NB4 (cell line): ENCODE results near the gene ZFP92.

ENCODE experiments used
- POLR2A ChIP-seq: IDR thresholded peaks from 2 replicates; pipeline ENCODE4 v1.6.1; 2011; ENCODE audit warnings: mild to moderate bottlenecking; ENCODE audit not compliant: insufficient read length; ENCODE audit errors: extremely low read depth
- TF ChIP-seq, protein P1 (sequence below): IDR thresholded peaks from one replicate; pipeline ENCODE4 v1.5.1; 2012; ENCODE audit warnings: low read depth, low read length
- TF ChIP-seq, protein P2 (sequence below): IDR thresholded peaks from 2 replicates; pipeline ENCODE4 v1.6.1; 2011; ENCODE audit warnings: low read depth, low read length

- TF ChIP-seq, protein P1, sequence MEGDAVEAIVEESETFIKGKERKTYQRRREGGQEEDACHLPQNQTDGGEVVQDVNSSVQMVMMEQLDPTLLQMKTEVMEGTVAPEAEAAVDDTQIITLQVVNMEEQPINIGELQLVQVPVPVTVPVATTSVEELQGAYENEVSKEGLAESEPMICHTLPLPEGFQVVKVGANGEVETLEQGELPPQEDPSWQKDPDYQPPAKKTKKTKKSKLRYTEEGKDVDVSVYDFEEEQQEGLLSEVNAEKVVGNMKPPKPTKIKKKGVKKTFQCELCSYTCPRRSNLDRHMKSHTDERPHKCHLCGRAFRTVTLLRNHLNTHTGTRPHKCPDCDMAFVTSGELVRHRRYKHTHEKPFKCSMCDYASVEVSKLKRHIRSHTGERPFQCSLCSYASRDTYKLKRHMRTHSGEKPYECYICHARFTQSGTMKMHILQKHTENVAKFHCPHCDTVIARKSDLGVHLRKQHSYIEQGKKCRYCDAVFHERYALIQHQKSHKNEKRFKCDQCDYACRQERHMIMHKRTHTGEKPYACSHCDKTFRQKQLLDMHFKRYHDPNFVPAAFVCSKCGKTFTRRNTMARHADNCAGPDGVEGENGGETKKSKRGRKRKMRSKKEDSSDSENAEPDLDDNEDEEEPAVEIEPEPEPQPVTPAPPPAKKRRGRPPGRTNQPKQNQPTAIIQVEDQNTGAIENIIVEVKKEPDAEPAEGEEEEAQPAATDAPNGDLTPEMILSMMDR, result no peak
- no peak for TF ChIP-seq POLR2A
- TF ChIP-seq, protein P2, sequence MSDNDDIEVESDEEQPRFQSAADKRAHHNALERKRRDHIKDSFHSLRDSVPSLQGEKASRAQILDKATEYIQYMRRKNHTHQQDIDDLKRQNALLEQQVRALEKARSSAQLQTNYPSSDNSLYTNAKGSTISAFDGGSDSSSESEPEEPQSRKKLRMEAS, result no peak
Measured at GRCh38 chrX:153394612-153395011, 16.7 kb upstream of the ZFP92 start.
